GM18505 (cell line): ENCODE data around the gene ROCK2.

Source experiments
- ATAC-seq: cut with Tn5 transposase; IDR thresholded peaks from one replicate; pipeline ENCODE4 v1.9.1; 2021; ENCODE audit not compliant: unreplicated experiment
- POLR2A ChIP-seq: IDR thresholded peaks from 4 replicates; pipeline ENCODE4 v1.6.1; 2011; ENCODE audit warnings: borderline replicate concordance; ENCODE audit not compliant: insufficient read depth, insufficient read length; ENCODE audit errors: extremely low read depth

ROCK2 gene

GRCh38 chr2:11298592-11298991 lies 45.8 kb downstream of the ROCK2 start:
- no peak for TF ChIP-seq POLR2A
- ATAC-seq = no peak

GRCh38 chr2:11296401-11296800 lies 48.0 kb downstream of the ROCK2 start:
- TF ChIP-seq POLR2A = no peak
- ATAC-seq = no peak

DNA sequence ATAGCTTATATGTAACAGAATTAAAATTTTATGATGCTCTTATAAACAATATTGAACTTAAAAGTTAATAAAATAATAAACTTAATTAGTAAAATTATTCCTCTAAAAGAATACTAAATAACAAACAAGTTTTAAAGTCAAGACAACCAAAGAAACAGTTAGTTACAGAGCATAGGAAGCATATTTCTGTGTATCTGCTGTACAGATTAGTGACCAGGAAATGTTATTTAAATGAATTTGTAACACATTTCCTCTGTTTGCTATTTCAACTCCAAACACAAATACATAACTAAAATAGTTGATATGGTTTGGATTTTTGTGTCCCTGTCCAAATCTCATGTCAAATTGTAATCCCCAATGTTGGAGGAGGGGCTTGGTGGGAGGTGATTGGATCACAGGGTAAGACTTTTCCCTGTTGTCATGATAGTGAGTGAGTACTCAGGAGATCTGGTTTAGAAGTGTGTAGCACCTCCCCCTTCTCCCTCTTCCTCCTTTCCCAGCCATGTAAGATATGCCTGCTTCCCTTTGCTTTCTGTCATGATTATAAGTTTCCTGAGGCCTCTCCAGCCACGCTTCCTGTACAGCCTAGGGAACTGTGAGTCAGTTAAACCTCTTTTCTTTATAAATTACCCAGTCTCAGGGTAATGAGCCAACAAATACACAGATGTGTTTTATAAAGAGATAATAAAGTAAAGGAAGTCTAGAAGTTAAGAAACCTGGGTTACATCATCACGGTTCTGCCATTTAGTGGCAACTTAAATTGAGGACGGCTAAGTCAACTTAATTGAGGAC lies 51.8 kb downstream of the ROCK2 start:
- ATAC-seq = no peak
- TF ChIP-seq POLR2A = no peak

GRCh38 chr2:11290713-11291112 lies 53.7 kb downstream of the ROCK2 start:
- no peak for TF ChIP-seq POLR2A

GRCh38 chr2:11290211-11290610 lies 54.2 kb downstream of the ROCK2 start:
- no peak for TF ChIP-seq POLR2A
- ATAC-seq = no peak

More at GRCh38 chr2:11290713-11291112, 53.7 kb downstream of the ROCK2 start:
- no peak for ATAC-seq

DNA sequence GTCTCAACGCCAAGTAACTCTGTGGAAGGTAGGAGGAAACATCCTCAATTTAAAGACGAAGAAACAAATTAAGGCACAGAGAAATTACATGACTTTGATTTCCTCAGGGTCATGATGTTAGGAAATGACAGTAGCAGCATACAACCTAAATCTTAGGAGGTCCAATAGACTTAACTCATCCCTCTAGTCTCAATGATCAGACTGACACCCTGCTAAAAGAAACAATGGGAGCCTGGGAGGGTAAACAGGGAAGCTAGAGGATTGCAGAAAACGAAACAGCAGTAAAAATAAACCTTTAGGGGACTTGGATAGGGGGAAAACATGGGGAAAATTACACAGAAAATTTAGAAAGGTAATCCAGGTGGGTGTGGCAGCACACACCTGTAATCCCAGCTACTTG lies 56.0 kb downstream of the ROCK2 start:
- TF ChIP-seq POLR2A = no peak
- no peak for ATAC-seq

- TF ChIP-seq POLR2A = no peak
- ATAC-seq = no peak
Measured at GRCh38 chr2:11286749-11287148, 57.7 kb downstream of the ROCK2 start.

DNA sequence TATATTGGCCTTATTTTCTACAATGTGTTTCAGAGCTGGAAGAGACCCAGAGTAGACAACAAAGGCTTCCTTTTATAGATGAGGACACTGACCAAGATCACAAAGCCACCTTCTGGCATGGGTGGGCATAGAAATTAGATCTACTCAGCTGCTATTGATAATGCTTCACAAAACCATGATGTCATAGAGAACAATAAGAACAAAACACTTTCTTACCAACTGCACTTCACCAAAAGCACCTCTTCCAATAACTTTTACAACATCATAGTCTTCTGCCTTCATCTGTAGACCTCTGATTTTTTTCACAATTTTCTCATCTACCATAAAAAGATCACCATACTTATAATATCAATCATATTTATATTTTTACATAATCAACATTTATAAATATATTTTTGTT lies 58.1 kb downstream of the ROCK2 start:
- no peak for ATAC-seq
- TF ChIP-seq POLR2A = no peak

GRCh38 chr2:11285499-11285898 lies 58.9 kb downstream of the ROCK2 start:
- no peak for TF ChIP-seq POLR2A
- no peak for ATAC-seq

DNA sequence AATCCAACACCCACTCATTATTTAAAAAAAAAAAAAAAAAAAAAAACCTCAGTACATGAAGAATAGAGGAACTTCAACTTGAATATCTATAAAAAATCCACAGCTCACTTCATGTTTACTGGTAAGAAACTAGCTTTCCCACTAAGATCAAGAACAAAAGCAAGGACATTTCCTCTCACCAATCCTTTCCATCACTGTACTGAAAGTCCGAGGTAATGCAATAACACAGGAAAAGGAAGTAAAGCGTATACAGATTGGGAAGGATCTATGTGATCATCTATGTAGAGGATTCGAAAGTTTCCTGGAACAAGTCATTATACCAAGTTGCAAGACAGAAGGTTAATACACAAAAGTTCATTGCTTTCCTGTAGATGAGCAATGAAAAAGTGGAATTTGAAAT lies 63.2 kb downstream of the ROCK2 start:
- TF ChIP-seq POLR2A = no peak
- no peak for ATAC-seq

DNA sequence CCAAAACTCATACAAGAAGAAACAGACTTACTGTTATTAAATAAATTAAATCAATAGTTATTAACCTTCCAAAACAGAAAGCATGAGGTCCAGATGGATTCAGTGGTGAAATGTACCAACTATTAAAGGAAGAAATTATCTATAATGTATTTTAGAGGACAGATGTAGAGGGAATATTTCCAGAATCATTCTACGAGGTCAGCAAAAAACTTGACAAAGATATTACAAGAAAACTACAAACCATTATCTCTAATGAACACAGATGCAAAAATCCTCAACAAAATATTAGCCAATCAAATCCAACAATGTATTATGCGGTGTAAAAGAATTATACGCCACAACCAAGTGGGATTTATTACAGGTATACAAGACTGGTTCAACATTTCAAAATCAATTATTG lies 63.7 kb downstream of the ROCK2 start:
- TF ChIP-seq POLR2A = no peak
- ATAC-seq = no peak

DNA sequence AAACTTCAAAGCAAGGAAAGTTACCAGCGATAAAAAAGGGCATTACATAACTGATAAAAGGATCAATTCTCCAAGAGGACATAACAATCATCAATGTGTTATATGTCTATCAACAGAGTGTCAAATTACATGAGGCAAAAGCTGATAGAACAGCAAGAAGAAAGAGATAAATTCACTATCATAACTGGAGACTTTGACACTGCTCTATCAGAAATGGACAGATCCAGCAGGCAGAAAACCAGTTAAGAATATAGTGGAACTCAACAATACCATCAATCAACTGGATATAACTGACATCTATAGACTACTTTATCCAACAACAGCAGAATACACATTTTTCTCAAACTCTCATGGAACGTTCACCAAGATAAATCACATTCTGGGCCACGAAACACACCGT lies 65.0 kb downstream of the ROCK2 start:
- ATAC-seq = no peak
- no peak for TF ChIP-seq POLR2A

DNA sequence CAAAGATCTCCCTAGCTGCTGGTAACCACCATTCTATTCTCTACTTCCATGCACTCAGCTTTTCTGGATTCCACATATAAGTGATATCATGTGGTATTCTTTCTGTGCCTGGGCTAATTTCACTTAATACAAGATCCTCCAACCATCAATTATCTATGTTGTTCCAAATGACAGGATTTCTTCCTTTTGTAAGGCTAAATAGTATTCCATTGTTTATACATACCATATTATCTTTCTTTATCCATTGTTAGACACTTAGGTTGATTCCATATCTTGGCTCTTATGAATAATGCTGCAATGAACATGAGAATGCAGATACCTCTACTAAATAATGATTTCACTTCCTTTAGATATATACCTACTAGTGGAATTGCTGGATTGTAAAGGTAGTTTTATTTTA lies 66.2 kb downstream of the ROCK2 start:
- TF ChIP-seq POLR2A = no peak
- ATAC-seq = no peak

DNA sequence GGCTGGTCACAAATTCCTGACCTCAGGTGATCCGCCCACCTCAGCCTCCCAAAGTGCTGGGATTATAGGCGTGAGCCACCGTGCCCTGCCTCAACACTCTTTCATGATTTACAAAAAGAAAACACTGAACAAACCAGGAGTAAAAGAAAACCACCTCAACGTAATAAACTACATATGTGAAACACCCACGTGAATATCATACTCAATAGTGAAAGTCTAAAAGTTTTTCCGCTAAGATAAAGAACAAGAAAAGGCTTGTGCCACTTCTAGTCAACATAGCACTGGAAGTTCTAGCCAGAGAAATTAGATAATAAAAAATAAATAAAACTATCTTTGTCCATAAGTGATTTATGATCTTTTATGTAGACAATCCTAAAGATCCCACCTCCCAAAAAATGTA lies 68.5 kb downstream of the ROCK2 start:
- TF ChIP-seq POLR2A = no peak
- ATAC-seq = no peak

GRCh38 chr2:11270891-11271290 lies 73.5 kb downstream of the ROCK2 start:
- TF ChIP-seq POLR2A = no peak
- no peak for ATAC-seq
